ENCODE results near the gene PPP2R3B. TPM values are rescaled to one million over a fixed set of nuclear protein-coding genes. Genes with fewer than 3 reads are reported as not detected.

The PPP2R3B gene
- total and polyA plus RNA-seq, 7 experiments from 2014 or later: 7.3 to 53.5 (median 30.0) TPM

- DNase-seq: no peak
Measured at GRCh38 chrX:431056-431455, 44.3 kb upstream of the PPP2R3B start.

GRCh38 chrX:429266-429825 lies 42.6 kb upstream of the PPP2R3B start:
- Mint-ChIP-seq H3K4me1 (peaks cover 0 to 15% (median 5%) of the 10 kb centered on the region in 7 donors), H3K27ac (no peak overlapping the region), H3K4me3 (peak overlapping the region in 2 of 10 donors; percentile 21 to 23), H3K9me3 (peaks cover 0 to 8% (median 0%) of the 10 kb centered on the region in 11 donors), H3K27me3 (peaks cover 14 to 42% (median 24%) of the 10 kb centered on the region in 5 donors), H3K36me3 (peaks cover 0 to 8% (median 0%) of the 10 kb centered on the region in 5 donors)
- Histone ChIP-seq H3K9me3 (ENCODE audit: control insufficient read depth in 2 of 3, low read length in 3 of 3) (no peaks in the 10 kb centered on the region), H3K27ac (ENCODE audit: low read depth, low read length) (no peak overlapping the region), H3K4me3 (ENCODE audit: low read length) (no peak overlapping the region), H3K27me3 (ENCODE audit: control insufficient read depth in 2 of 2, insufficient read depth in 2 of 2, low read length in 2 of 2) (peaks cover 0 to 5% of the 10 kb centered on the region in 2 donors), H3K4me1 (ENCODE audit: control insufficient read depth in 2 of 2, insufficient read depth in 2 of 2, low read length in 2 of 2) (no peaks in the 10 kb centered on the region), H3K36me3 (ENCODE audit: control insufficient read depth in 2 of 3, insufficient read depth in 3 of 3, low read length in 3 of 3) (no peaks in the 10 kb centered on the region)
- CTCF ChIA-PET: no interaction called here
- intact Hi-C loops (cut with micrococcal nuclease): no loop called here
- DNase-seq: no peak
- POLR2A ChIA-PET: no interaction called here
- no peak for ATAC-seq

More at GRCh38 chrX:431056-431455, 44.3 kb upstream of the PPP2R3B start:
- Mint-ChIP-seq H3K36me3 (peaks cover 0 to 8% (median 0%) of the 10 kb centered on the region in 5 donors), H3K9me3 (peaks cover 0 to 9% (median 0%) of the 10 kb centered on the region in 11 donors), H3K4me1 (peaks cover 0 to 15% (median 5%) of the 10 kb centered on the region in 7 donors), H3K4me3 (no peak overlapping the region), H3K27me3 (peaks cover 14 to 47% (median 24%) of the 10 kb centered on the region in 5 donors), H3K27ac (no peak overlapping the region)
- Histone ChIP-seq H3K4me1 (ENCODE audit: control insufficient read depth in 2 of 2, insufficient read depth in 2 of 2, low read length in 2 of 2) (no peaks in the 10 kb centered on the region), H3K27me3 (ENCODE audit: control insufficient read depth in 2 of 2, insufficient read depth in 2 of 2, low read length in 2 of 2) (peaks cover 0 to 5% of the 10 kb centered on the region in 2 donors), H3K9me3 (ENCODE audit: control insufficient read depth in 2 of 3, low read length in 3 of 3) (no peaks in the 10 kb centered on the region), H3K36me3 (ENCODE audit: control insufficient read depth in 2 of 3, insufficient read depth in 3 of 3, low read length in 3 of 3) (no peaks in the 10 kb centered on the region), H3K27ac (ENCODE audit: low read depth, low read length) (no peak overlapping the region), H3K4me3 (ENCODE audit: low read length) (no peak overlapping the region)
- intact Hi-C loops (cut with micrococcal nuclease): no loop called here
- no peak for ATAC-seq
- POLR2A ChIA-PET: no interaction called here
- CTCF ChIA-PET: no interaction called here

- ATAC-seq: no peak
- POLR2A ChIA-PET: no interaction called here
- Mint-ChIP-seq H3K27ac (no peak overlapping the region), H3K4me1 (peaks cover 0 to 15% (median 5%) of the 10 kb centered on the region in 7 donors), H3K36me3 (peaks cover 0 to 4% (median 0%) of the 10 kb centered on the region in 5 donors), H3K27me3 (peaks cover 19 to 43% (median 24%) of the 10 kb centered on the region in 5 donors), H3K4me3 (peak overlapping the region in 9 of 10 donors; percentile 44 to 70 (median 51)), H3K9me3 (peaks cover 0 to 10% (median 0%) of the 10 kb centered on the region in 11 donors)
- DNase-seq: peak in 1 of 9 donors; percentile 23
- Histone ChIP-seq H3K27ac (ENCODE audit: low read depth, low read length) (no peak overlapping the region), H3K9me3 (ENCODE audit: control insufficient read depth in 2 of 3, low read length in 3 of 3) (no peaks in the 10 kb centered on the region), H3K4me3 (ENCODE audit: low read length) (no peak overlapping the region), H3K36me3 (ENCODE audit: control insufficient read depth in 2 of 3, insufficient read depth in 3 of 3, low read length in 3 of 3) (no peaks in the 10 kb centered on the region), H3K4me1 (ENCODE audit: control insufficient read depth in 2 of 2, insufficient read depth in 2 of 2, low read length in 2 of 2) (no peaks in the 10 kb centered on the region), H3K27me3 (ENCODE audit: control insufficient read depth in 2 of 2, insufficient read depth in 2 of 2, low read length in 2 of 2) (peaks cover 0 to 5% of the 10 kb centered on the region in 2 donors)
- CTCF ChIA-PET: no interaction called here
- intact Hi-C loops (cut with micrococcal nuclease): no loop called here
Measured at GRCh38 chrX:427812-428725, 41.4 kb upstream of the PPP2R3B start.

- ChIA-PET CTCF (no interaction called here), POLR2A (no interaction called here)
- H3K36me3 Mint-ChIP-seq: peaks cover 0 to 4% (median 0%) of the 10 kb centered on the region in 5 donors
- peaks cover 0 to 15% (median 5%) of the 10 kb centered on the region in 7 donors for H3K4me1 Mint-ChIP-seq
- intact Hi-C loops (cut with micrococcal nuclease): no loop called here
- peaks cover 19 to 42% (median 24%) of the 10 kb centered on the region in 5 donors for H3K27me3 Mint-ChIP-seq
- no peak overlapping the region for H3K4me3 ChIP-seq (ENCODE audit: low read length)
- no peak for DNase-seq
- H3K9me3 Mint-ChIP-seq: peaks cover 0 to 10% (median 0%) of the 10 kb centered on the region in 11 donors
- H3K27me3 ChIP-seq (ENCODE audit: control insufficient read depth in 2 of 2, insufficient read depth in 2 of 2, low read length in 2 of 2): peaks cover 0 to 5% of the 10 kb centered on the region in 2 donors
- no peak overlapping the region for H3K27ac ChIP-seq (ENCODE audit: low read depth, low read length)
- no peaks in the 10 kb centered on the region for H3K4me1 ChIP-seq (ENCODE audit: control insufficient read depth in 2 of 2, insufficient read depth in 2 of 2, low read length in 2 of 2)
- H3K36me3 ChIP-seq (ENCODE audit: control insufficient read depth in 2 of 3, insufficient read depth in 3 of 3, low read length in 3 of 3): no peaks in the 10 kb centered on the region
- H3K4me3 Mint-ChIP-seq: peak overlapping the region in 3 of 10 donors; percentile 14 to 47 (median 35)
- H3K9me3 ChIP-seq (ENCODE audit: control insufficient read depth in 2 of 3, low read length in 3 of 3): no peaks in the 10 kb centered on the region
- ATAC-seq: no peak
- H3K27ac Mint-ChIP-seq: no peak overlapping the region
Measured at GRCh38 chrX:426881-427280, 40.2 kb upstream of the PPP2R3B start.

GRCh38 chrX:425056-425455 lies 38.3 kb upstream of the PPP2R3B start:
- intact Hi-C loops (cut with micrococcal nuclease): no loop called here
- peaks cover 0 to 7% (median 0%) of the 10 kb centered on the region in 11 donors for H3K9me3 Mint-ChIP-seq
- H3K27me3 Mint-ChIP-seq: peaks cover 12 to 32% (median 19%) of the 10 kb centered on the region in 5 donors
- Histone ChIP-seq H3K4me1 (ENCODE audit: control insufficient read depth in 2 of 2, insufficient read depth in 2 of 2, low read length in 2 of 2) (no peaks in the 10 kb centered on the region), H3K27me3 (ENCODE audit: control insufficient read depth in 2 of 2, insufficient read depth in 2 of 2, low read length in 2 of 2) (peaks cover 0 to 5% of the 10 kb centered on the region in 2 donors), H3K36me3 (ENCODE audit: control insufficient read depth in 2 of 3, insufficient read depth in 3 of 3, low read length in 3 of 3) (no peaks in the 10 kb centered on the region), H3K4me3 (ENCODE audit: low read length) (no peak overlapping the region), H3K9me3 (ENCODE audit: control insufficient read depth in 2 of 3, low read length in 3 of 3) (no peaks in the 10 kb centered on the region), H3K27ac (ENCODE audit: low read depth, low read length) (no peak overlapping the region)
- DNase-seq (no peak), ATAC-seq (no peak)
- no peak overlapping the region for H3K4me3 Mint-ChIP-seq
- H3K27ac Mint-ChIP-seq: no peak overlapping the region
- CTCF ChIA-PET: no interaction called here
- peaks cover 0 to 4% (median 0%) of the 10 kb centered on the region in 5 donors for H3K36me3 Mint-ChIP-seq
- POLR2A ChIA-PET: no interaction called here
- peaks cover 0 to 15% (median 5%) of the 10 kb centered on the region in 7 donors for H3K4me1 Mint-ChIP-seq

- Mint-ChIP-seq H3K27ac (no peak overlapping the region), H3K9me3 (peaks cover 0 to 7% (median 0%) of the 10 kb centered on the region in 11 donors), H3K4me3 (peak overlapping the region in 1 of 10 donors; percentile 50), H3K27me3 (peaks cover 1 to 15% (median 6%) of the 10 kb centered on the region in 5 donors), H3K36me3 (peaks cover 0 to 4% (median 0%) of the 10 kb centered on the region in 5 donors), H3K4me1 (peaks cover 0 to 3% (median 0%) of the 10 kb centered on the region in 7 donors)
- ChIA-PET CTCF (no interaction called here), POLR2A (no interaction called here)
- Histone ChIP-seq H3K4me1 (ENCODE audit: control insufficient read depth in 2 of 2, insufficient read depth in 2 of 2, low read length in 2 of 2) (no peaks in the 10 kb centered on the region), H3K4me3 (ENCODE audit: low read length) (no peak overlapping the region), H3K27me3 (ENCODE audit: control insufficient read depth in 2 of 2, insufficient read depth in 2 of 2, low read length in 2 of 2) (peaks cover 0 to 3% of the 10 kb centered on the region in 2 donors), H3K36me3 (ENCODE audit: control insufficient read depth in 2 of 3, insufficient read depth in 3 of 3, low read length in 3 of 3) (no peaks in the 10 kb centered on the region), H3K9me3 (ENCODE audit: control insufficient read depth in 2 of 3, low read length in 3 of 3) (no peaks in the 10 kb centered on the region), H3K27ac (ENCODE audit: low read depth, low read length) (no peak overlapping the region)
- intact Hi-C loops (cut with micrococcal nuclease): no loop called here
- DNase-seq: no peak
- ATAC-seq: no peak
Measured at GRCh38 chrX:421646-422391, 35.1 kb upstream of the PPP2R3B start.

Measured in naive thymus-derived CD4-positive, alpha-beta T cell (primary cell).